HUES64 (cell line): Measurements from ENCODE around the gene NEGR1.

Experiments used
- H3K27ac ChIP-seq: 2 replicates; pipeline ENCODE4 v1.7.0; 2013; ENCODE audit warnings: low read depth, low read length, inconsistent platforms
- H3K27me3 ChIP-seq: 2 replicates; pipeline ENCODE4 v1.6.1; 2013; ENCODE audit warnings: mild to moderate bottlenecking, low read length; ENCODE audit not compliant: insufficient read depth
- H3K36me3 ChIP-seq: 2 replicates; pipeline ENCODE4 v1.6.1; 2013; ENCODE audit warnings: mild to moderate bottlenecking, low read length; ENCODE audit not compliant: insufficient read depth
- H3K4me1 ChIP-seq: 2 replicates; pipeline ENCODE4 v1.6.1; 2013; ENCODE audit warnings: mild to moderate bottlenecking, low read length, moderate library complexity; ENCODE audit not compliant: insufficient read depth
- H3K4me3 ChIP-seq: 2 replicates; pipeline ENCODE4 v1.5.1; 2013; ENCODE audit warnings: mild to moderate bottlenecking, low read length, moderate library complexity
- H3K9ac ChIP-seq: 2 replicates; pipeline ENCODE4 v1.6.1; 2013; ENCODE audit warnings: mild to moderate bottlenecking, low read depth, low read length
- H3K9me3 ChIP-seq: 2 replicates; pipeline ENCODE4 v1.6.1; 2013; ENCODE audit warnings: low read depth, low read length; ENCODE audit not compliant: insufficient read depth
- WGBS: fragments of 150-250, 120-280 bp; methylation state at CpG from one replicate; pipeline ENCODE4 v1.1.7; 2013; ENCODE audit warnings: missing lambda C conversion rate; 5-methylcytosine and 5-hydroxymethylcytosine counted together

NEGR1 gene

DNA sequence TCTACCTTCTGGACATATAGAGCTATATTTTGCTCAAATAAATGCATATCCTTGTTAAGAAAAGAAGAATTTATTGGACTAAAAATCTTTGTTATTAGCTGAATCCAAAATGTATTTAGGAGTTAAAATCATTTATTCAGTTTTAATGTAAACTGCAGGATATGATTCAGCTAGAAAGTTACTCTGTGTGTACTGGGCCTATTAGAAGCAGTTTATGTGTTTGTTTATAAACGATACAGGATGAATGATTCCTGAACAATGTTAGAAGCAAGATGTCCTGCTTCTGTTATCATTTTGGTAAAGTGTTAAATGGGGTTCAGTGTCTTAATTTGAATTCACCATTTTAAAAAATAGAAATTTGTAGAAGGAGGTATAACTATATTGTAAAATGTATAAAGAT is 652.3 kb downstream of the NEGR1 start:
- WGBS = 98% methylated on average over 1 of the region's 1 CpG
- Histone ChIP-seq H3K9ac (no peak overlapping the region), H3K9me3 (peaks cover 2% of the 10 kb centered on the region; the same call in 1 of the 2 replicates), H3K4me3 (no peak overlapping the region), H3K4me1 (no peaks in the 10 kb centered on the region), H3K36me3 (no peaks in the 10 kb centered on the region), H3K27ac (no peak overlapping the region), H3K27me3 (no peaks in the 10 kb centered on the region)

DNA sequence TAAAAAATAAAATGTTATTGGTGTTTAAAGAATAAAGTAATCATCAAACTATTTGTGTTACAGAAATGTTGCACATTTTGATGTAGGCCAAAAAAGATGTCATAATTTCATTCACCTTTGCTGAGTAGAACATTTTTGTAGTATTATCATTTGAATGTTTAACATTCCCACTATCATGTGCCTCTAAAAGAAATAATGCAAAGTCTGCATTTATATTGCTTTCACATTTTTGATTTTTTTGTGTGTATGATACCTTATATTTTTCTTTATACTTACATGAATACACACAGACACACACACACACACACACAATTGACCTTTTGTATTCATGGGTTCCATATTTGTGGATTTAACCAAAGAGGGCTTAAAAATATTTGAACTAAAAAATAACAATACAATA is 657.3 kb downstream of the NEGR1 start:
- no peaks in the 10 kb centered on the region for H3K27me3 ChIP-seq
- H3K9ac ChIP-seq = no peak overlapping the region
- H3K9me3 ChIP-seq = peaks cover 2% of the 10 kb centered on the region; the same call in 1 of the 2 replicates
- H3K27ac ChIP-seq = no peak overlapping the region
- no peak overlapping the region for H3K4me3 ChIP-seq
- H3K4me1 ChIP-seq = no peaks in the 10 kb centered on the region
- H3K36me3 ChIP-seq = no peaks in the 10 kb centered on the region

GRCh38 chr1:71623888-71624287 is 658.5 kb downstream of the NEGR1 start:
- Histone ChIP-seq H3K27ac (no peak overlapping the region), H3K36me3 (no peaks in the 10 kb centered on the region), H3K9me3 (peaks cover 2% of the 10 kb centered on the region; the same call in 1 of the 2 replicates), H3K4me1 (no peaks in the 10 kb centered on the region), H3K4me3 (no peak overlapping the region), H3K27me3 (no peaks in the 10 kb centered on the region), H3K9ac (no peak overlapping the region)
- 100% methylated on average over 1 of the region's 1 CpG for WGBS

- Histone ChIP-seq H3K9ac (no peak overlapping the region), H3K9me3 (peaks cover 2% of the 10 kb centered on the region; the same call in 1 of the 2 replicates), H3K4me3 (no peak overlapping the region), H3K27me3 (no peaks in the 10 kb centered on the region), H3K27ac (no peak overlapping the region), H3K36me3 (no peaks in the 10 kb centered on the region), H3K4me1 (no peaks in the 10 kb centered on the region)
- WGBS = 84% methylated on average over 1 of the region's 1 CpG
These were observed 660.6 kb downstream of the NEGR1 start for GRCh38 chr1:71621785-71622184.

- no peaks in the 10 kb centered on the region for H3K4me1 ChIP-seq
- H3K27me3 ChIP-seq = no peaks in the 10 kb centered on the region
- H3K9ac ChIP-seq = no peak overlapping the region
- H3K4me3 ChIP-seq = no peak overlapping the region
- WGBS = 94% methylated on average over 3 of the region's 3 CpGs
- no peak overlapping the region for H3K27ac ChIP-seq
- no peaks in the 10 kb centered on the region for H3K9me3 ChIP-seq
- H3K36me3 ChIP-seq = no peaks in the 10 kb centered on the region
These were observed 663.4 kb downstream of the NEGR1 start for GRCh38 chr1:71618766-71619530.

- Histone ChIP-seq H3K36me3 (no peaks in the 10 kb centered on the region), H3K9ac (no peak overlapping the region), H3K4me3 (no peak overlapping the region), H3K27ac (no peak overlapping the region), H3K27me3 (no peaks in the 10 kb centered on the region), H3K4me1 (no peaks in the 10 kb centered on the region), H3K9me3 (no peaks in the 10 kb centered on the region)
- 93% methylated on average over 4 of the region's 4 CpGs for WGBS
These were observed 664.1 kb downstream of the NEGR1 start for GRCh38 chr1:71618191-71618590.

- Histone ChIP-seq H3K9me3 (no peaks in the 10 kb centered on the region), H3K27ac (no peak overlapping the region), H3K27me3 (no peaks in the 10 kb centered on the region), H3K36me3 (no peaks in the 10 kb centered on the region), H3K4me3 (no peak overlapping the region), H3K9ac (no peak overlapping the region), H3K4me1 (no peaks in the 10 kb centered on the region)
- 88% methylated on average over 1 of the region's 1 CpG for WGBS
These were observed 671.9 kb downstream of the NEGR1 start for GRCh38 chr1:71610476-71610875.

GRCh38 chr1:71603044-71603776 is 679.1 kb downstream of the NEGR1 start:
- WGBS = 88% methylated on average over 1 of the region's 3 CpGs
- Histone ChIP-seq H3K9me3 (no peaks in the 10 kb centered on the region), H3K27me3 (no peaks in the 10 kb centered on the region), H3K4me1 (no peaks in the 10 kb centered on the region), H3K36me3 (no peaks in the 10 kb centered on the region), H3K9ac (no peak overlapping the region), H3K4me3 (no peak overlapping the region), H3K27ac (no peak overlapping the region)

DNA sequence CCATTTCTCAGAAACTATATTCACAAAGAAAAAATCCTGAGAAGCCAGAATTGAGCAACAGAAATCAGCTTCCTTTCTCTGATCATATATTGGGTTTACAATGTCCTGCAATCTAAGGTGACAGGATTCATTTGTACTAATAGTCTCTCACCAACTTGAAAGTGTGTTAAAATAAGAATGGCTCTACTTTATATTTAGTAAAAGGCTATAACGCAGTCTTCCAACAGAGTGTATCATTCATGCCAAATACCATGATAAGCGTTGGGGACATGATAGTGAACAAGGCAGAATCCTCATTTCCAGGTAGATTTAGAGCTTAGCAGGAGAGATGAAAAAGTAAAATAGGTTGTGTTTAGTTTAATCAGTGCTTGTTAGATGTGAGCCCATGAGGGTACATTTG is 682.3 kb downstream of the NEGR1 start:
- H3K4me1 ChIP-seq = no peaks in the 10 kb centered on the region
- no peak overlapping the region for H3K9ac ChIP-seq
- WGBS = 87% methylated on average over 2 of the region's 2 CpGs
- no peak overlapping the region for H3K27ac ChIP-seq
- no peaks in the 10 kb centered on the region for H3K27me3 ChIP-seq
- H3K36me3 ChIP-seq = no peaks in the 10 kb centered on the region
- no peak overlapping the region for H3K4me3 ChIP-seq
- no peaks in the 10 kb centered on the region for H3K9me3 ChIP-seq

GRCh38 chr1:71599306-71599705 is 683.0 kb downstream of the NEGR1 start:
- WGBS = 100% methylated on average over 1 of the region's 1 CpG
- H3K27me3 ChIP-seq = no peaks in the 10 kb centered on the region
- no peaks in the 10 kb centered on the region for H3K9me3 ChIP-seq
- no peak overlapping the region for H3K27ac ChIP-seq
- H3K9ac ChIP-seq = no peak overlapping the region
- H3K36me3 ChIP-seq = no peaks in the 10 kb centered on the region
- H3K4me3 ChIP-seq = no peak overlapping the region
- no peaks in the 10 kb centered on the region for H3K4me1 ChIP-seq

- Histone ChIP-seq H3K4me1 (peaks cover 8% of the 10 kb centered on the region; the same call in 1 of the 2 replicates), H3K27ac (no peak overlapping the region), H3K9ac (no peak overlapping the region), H3K27me3 (no peaks in the 10 kb centered on the region), H3K9me3 (no peaks in the 10 kb centered on the region), H3K36me3 (no peaks in the 10 kb centered on the region), H3K4me3 (no peak overlapping the region)
These were observed 688.8 kb downstream of the NEGR1 start for GRCh38 chr1:71593523-71593922.
